Neural cell (in vitro differentiated cells): ENCODE data around the gene BMPR1B. TPM values are rescaled to one million over a fixed set of nuclear protein-coding genes. Genes with fewer than 3 reads are reported as not detected.

Source experiments
- H2AFZ ChIP-seq: fragments of 200-600, 300-800 bp; sonication (generic), shearing (Covaris generic); 2 replicates; pipeline ENCODE4 v1.6.0; 2014; ENCODE audit warnings: low read depth, mild to moderate bottlenecking, antibody characterized with exemption, low read length, moderate library complexity
- H3F3A ChIP-seq: fragments of 200-600 bp; shearing (Covaris generic); 2 replicates; pipeline ENCODE4 v1.6.1; 2016; ENCODE audit warnings: mild to moderate bottlenecking, moderate library complexity, mixed read lengths, antibody characterized with exemption, low read length; ENCODE audit not compliant: insufficient read depth, poor library complexity, severe bottlenecking
- H3K27ac ChIP-seq: fragments of 200-600, 300-800 bp; sonication (generic), shearing (Covaris generic); 2 replicates; pipeline ENCODE4 v1.5.1; 2014; ENCODE audit warnings: mild to moderate bottlenecking, low read length, moderate library complexity
- H3K27me3 ChIP-seq: fragments of 300-800, 200-600 bp; sonication (generic), shearing (Covaris generic); 2 replicates; pipeline ENCODE4 v1.6.0; 2014; ENCODE audit warnings: mild to moderate bottlenecking, low read depth, low read length, moderate library complexity; ENCODE audit not compliant: insufficient read depth
- H3K36me3 ChIP-seq: fragments of 300-800, 200-600 bp; sonication (generic), shearing (Covaris generic); 2 replicates; pipeline ENCODE4 v1.5.1; 2014; ENCODE audit warnings: mild to moderate bottlenecking, antibody characterized with exemption, low read length, moderate library complexity; ENCODE audit not compliant: insufficient read depth
- H3K4me2 ChIP-seq: fragments of 300-800, 200-600 bp; sonication (generic), shearing (Covaris generic); 2 replicates; pipeline ENCODE4 v1.6.0; 2014; ENCODE audit warnings: mild to moderate bottlenecking, low read length
- H3K4me3 ChIP-seq: fragments of 300-800, 200-600 bp; sonication (generic), shearing (Covaris generic); 2 replicates; pipeline ENCODE4 v1.5.1; 2014; ENCODE audit warnings: mild to moderate bottlenecking, low read length, moderate library complexity
- H3K79me2 ChIP-seq: fragments of 200-600 bp; shearing (Covaris generic); replicated peaks from 2 replicates; pipeline ENCODE4 v1.6.0; 2014; ENCODE audit warnings: mild to moderate bottlenecking, low read length, moderate library complexity; ENCODE audit not compliant: insufficient read depth
- H3K9ac ChIP-seq: fragments of 300-800, 200-600 bp; sonication (generic), shearing (Covaris generic); 2 replicates; pipeline ENCODE4 v1.6.1; 2016; ENCODE audit warnings: mild to moderate bottlenecking, low read length, mixed read lengths
- H3K9me2 ChIP-seq: fragments of 200-600 bp; shearing (Covaris generic); 2 replicates; pipeline ENCODE4 v1.6.1; 2016; ENCODE audit warnings: mild to moderate bottlenecking, low read length, mixed read lengths; ENCODE audit not compliant: insufficient read depth
- H3K9me3 ChIP-seq: fragments of 200-600, 300-800 bp; sonication (generic), shearing (Covaris generic); 2 replicates; pipeline ENCODE4 v1.6.1; 2016; ENCODE audit warnings: mild to moderate bottlenecking, mixed run types, low read length, moderate library complexity, mixed read lengths
- H4K20me1 ChIP-seq: fragments of 200-600 bp; shearing (Covaris generic); 2 replicates; pipeline ENCODE4 v1.6.1; 2016; ENCODE audit warnings: mild to moderate bottlenecking, mixed run types; ENCODE audit not compliant: insufficient read depth
- EP300 ChIP-seq: fragments of 450-650 bp; conservative IDR thresholded peaks from 2 replicates; pipeline ENCODE4 v1.6.1; 2014; ENCODE audit warnings: antibody characterized with exemption, mild to moderate bottlenecking, moderate library complexity; ENCODE audit not compliant: poor library complexity, severe bottlenecking
- EZH2 ChIP-seq: fragments of 200-600, 300-800 bp; shearing (Covaris generic), sonication (generic); IDR thresholded peaks from 2 replicates; pipeline ENCODE4 v1.6.1; 2014; ENCODE audit warnings: antibody characterized with exemption, low read length, borderline replicate concordance, mild to moderate bottlenecking; ENCODE audit not compliant: insufficient read depth, poor library complexity, severe bottlenecking
- MXI1 ChIP-seq: fragments of 450-650 bp; conservative IDR thresholded peaks from 2 replicates; pipeline ENCODE4 v1.6.1; 2014; ENCODE audit warnings: antibody characterized with exemption, mild to moderate bottlenecking; ENCODE audit not compliant: poor library complexity, severe bottlenecking
- POLR2AphosphoS5 ChIP-seq: IDR thresholded peaks from 2 replicates; pipeline ENCODE4 v1.6.1; 2012
- RAD21 ChIP-seq: fragments of 450-650 bp; conservative IDR thresholded peaks from 2 replicates; pipeline ENCODE4 v1.6.1; 2014; ENCODE audit warnings: antibody characterized with exemption, mild to moderate bottlenecking, moderate library complexity
- SMC3 ChIP-seq: fragments of 450-650 bp; conservative IDR thresholded peaks from 2 replicates; pipeline ENCODE4 v1.6.1; 2014; ENCODE audit warnings: antibody characterized with exemption, mild to moderate bottlenecking, moderate library complexity; ENCODE audit not compliant: poor library complexity
- TAF1 ChIP-seq: IDR thresholded peaks from 2 replicates; pipeline ENCODE4 v1.6.1; 2012; ENCODE audit warnings: low read depth
- polyA plus RNA-seq: library from polyadenylated mRNA; depleted of rRNA; stranded (reverse); fragments of >200 nt; gene quantifications from 2 replicates; pipeline ENCODE4 v1.2.3, GENCODE V29; 2014
- TF ChIP-seq, protein P1 (sequence below): IDR thresholded peaks from 2 replicates; pipeline ENCODE4 v1.6.1; 2012; ENCODE audit warnings: borderline replicate concordance
- TF ChIP-seq, protein P2 (sequence below): fragments of 450-650 bp; IDR thresholded peaks from 2 replicates; pipeline ENCODE4 v1.5.1; 2014; ENCODE audit warnings: antibody characterized with exemption, mild to moderate bottlenecking, moderate library complexity; ENCODE audit not compliant: poor library complexity, severe bottlenecking

Gene BMPR1B
- polyA plus RNA-seq, 1 donor from 2014 or later: 1.6 TPM

DNA sequence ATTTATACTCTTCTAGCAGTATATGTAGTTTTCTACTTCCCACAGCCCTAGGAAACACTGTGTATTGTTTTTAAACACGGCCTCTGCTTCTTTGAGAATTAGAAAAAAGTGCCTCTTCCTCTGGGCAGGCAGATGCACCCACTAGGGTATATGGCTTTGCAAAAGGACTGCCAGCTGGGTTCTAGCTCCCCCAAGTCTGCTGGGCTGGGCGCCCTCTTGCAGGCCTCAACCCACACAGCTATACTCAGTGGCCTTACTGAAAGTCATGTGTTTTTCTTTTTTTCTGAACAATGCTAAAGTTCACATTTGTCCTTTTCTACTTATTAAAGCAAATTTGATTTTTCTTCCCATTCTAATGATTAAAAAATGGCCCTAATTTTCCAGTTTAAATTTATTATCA, 35.5 kb upstream of the BMPR1B start:
- H3K9me2 ChIP-seq: no peaks in the 10 kb centered on the region
- no peaks in the 10 kb centered on the region for H3K9me3 ChIP-seq
- TF ChIP-seq SMC3: no peak
- TF ChIP-seq, protein P1, sequence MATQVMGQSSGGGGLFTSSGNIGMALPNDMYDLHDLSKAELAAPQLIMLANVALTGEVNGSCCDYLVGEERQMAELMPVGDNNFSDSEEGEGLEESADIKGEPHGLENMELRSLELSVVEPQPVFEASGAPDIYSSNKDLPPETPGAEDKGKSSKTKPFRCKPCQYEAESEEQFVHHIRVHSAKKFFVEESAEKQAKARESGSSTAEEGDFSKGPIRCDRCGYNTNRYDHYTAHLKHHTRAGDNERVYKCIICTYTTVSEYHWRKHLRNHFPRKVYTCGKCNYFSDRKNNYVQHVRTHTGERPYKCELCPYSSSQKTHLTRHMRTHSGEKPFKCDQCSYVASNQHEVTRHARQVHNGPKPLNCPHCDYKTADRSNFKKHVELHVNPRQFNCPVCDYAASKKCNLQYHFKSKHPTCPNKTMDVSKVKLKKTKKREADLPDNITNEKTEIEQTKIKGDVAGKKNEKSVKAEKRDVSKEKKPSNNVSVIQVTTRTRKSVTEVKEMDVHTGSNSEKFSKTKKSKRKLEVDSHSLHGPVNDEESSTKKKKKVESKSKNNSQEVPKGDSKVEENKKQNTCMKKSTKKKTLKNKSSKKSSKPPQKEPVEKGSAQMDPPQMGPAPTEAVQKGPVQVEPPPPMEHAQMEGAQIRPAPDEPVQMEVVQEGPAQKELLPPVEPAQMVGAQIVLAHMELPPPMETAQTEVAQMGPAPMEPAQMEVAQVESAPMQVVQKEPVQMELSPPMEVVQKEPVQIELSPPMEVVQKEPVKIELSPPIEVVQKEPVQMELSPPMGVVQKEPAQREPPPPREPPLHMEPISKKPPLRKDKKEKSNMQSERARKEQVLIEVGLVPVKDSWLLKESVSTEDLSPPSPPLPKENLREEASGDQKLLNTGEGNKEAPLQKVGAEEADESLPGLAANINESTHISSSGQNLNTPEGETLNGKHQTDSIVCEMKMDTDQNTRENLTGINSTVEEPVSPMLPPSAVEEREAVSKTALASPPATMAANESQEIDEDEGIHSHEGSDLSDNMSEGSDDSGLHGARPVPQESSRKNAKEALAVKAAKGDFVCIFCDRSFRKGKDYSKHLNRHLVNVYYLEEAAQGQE: no peak
- TF ChIP-seq TAF1: no peak
- no peak for TF ChIP-seq POLR2AphosphoS5
- no peak for TF ChIP-seq EP300
- TF ChIP-seq EZH2: no peak
- TF ChIP-seq, protein P2, sequence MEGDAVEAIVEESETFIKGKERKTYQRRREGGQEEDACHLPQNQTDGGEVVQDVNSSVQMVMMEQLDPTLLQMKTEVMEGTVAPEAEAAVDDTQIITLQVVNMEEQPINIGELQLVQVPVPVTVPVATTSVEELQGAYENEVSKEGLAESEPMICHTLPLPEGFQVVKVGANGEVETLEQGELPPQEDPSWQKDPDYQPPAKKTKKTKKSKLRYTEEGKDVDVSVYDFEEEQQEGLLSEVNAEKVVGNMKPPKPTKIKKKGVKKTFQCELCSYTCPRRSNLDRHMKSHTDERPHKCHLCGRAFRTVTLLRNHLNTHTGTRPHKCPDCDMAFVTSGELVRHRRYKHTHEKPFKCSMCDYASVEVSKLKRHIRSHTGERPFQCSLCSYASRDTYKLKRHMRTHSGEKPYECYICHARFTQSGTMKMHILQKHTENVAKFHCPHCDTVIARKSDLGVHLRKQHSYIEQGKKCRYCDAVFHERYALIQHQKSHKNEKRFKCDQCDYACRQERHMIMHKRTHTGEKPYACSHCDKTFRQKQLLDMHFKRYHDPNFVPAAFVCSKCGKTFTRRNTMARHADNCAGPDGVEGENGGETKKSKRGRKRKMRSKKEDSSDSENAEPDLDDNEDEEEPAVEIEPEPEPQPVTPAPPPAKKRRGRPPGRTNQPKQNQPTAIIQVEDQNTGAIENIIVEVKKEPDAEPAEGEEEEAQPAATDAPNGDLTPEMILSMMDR: no peak
- TF ChIP-seq RAD21: no peak
- no peak for TF ChIP-seq MXI1
- H3F3A ChIP-seq: no peaks in the 10 kb centered on the region
- H3K27ac ChIP-seq: no peak overlapping the region
- H3K36me3 ChIP-seq: no peaks in the 10 kb centered on the region
- H2AFZ ChIP-seq: no peak overlapping the region
- H3K79me2 ChIP-seq: no peaks in the 10 kb centered on the region
- H3K9ac ChIP-seq: no peak overlapping the region
- no peak overlapping the region for H3K4me3 ChIP-seq
- no peaks in the 10 kb centered on the region for H4K20me1 ChIP-seq
- H3K4me2 ChIP-seq: no peak overlapping the region
- H3K27me3 ChIP-seq: no peaks in the 10 kb centered on the region

DNA sequence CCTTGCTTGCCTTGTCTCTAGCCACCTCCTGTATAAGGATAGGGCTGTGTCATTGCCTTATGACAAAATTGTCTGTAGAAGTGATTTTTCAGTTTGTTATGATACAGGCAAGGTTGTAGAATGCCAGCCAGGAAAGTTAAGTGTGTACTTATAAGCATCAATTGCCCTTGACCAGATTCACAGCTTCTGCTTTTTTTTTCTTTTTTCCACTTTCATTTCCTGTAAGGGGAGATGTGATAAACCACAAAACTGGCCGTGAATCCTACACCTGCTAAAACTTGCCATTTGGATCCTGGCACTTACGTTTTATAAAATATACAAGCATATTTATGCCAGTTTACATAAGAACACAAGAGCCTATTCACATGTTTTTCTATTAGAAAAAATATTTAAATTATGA, 35.0 kb upstream of the BMPR1B start:
- Histone ChIP-seq H3K79me2 (no peaks in the 10 kb centered on the region), H3K9ac (no peak overlapping the region), H3K27ac (no peak overlapping the region), H3K4me3 (no peak overlapping the region), H3K36me3 (no peaks in the 10 kb centered on the region), H3K4me2 (no peak overlapping the region), H3K9me2 (no peaks in the 10 kb centered on the region), H3F3A (no peaks in the 10 kb centered on the region), H4K20me1 (no peaks in the 10 kb centered on the region), H2AFZ (no peak overlapping the region), H3K27me3 (no peaks in the 10 kb centered on the region), H3K9me3 (no peaks in the 10 kb centered on the region)
- TF ChIP-seq EP300 (no peak), MXI1 (no peak), TAF1 (no peak), POLR2AphosphoS5 (no peak), SMC3 (no peak), RAD21 (no peak), EZH2 (no peak)
- TF ChIP-seq, protein P1: no peak
- TF ChIP-seq, protein P2: no peak
